Stimulated activated effector memory CD8-positive, alpha-beta T cell treated with anti-CD3 and anti-CD28 coated beads, Interleukin-12 subunit alpha, Interleukin-12 subunit beta, amount 100 ng/mL, for 72 hours (primary cell): ENCODE measurements around the gene BDH1.
A peak's percentile ranks its signal among the peaks of the same experiment; 100 is the strongest.

Source experiments
- ATAC-seq: fragments of 150-1000 bp; cut with Tn5 transposase; 2 replicates; pipeline ENCODE4 v1.10.0; 2021
- DNase-seq, 2 donors: peaks; one replicate each; pipeline ENCODE4 v3.0.0; 2021 to 2022; ENCODE audit warnings: low spot score in 2 of 2
- H3K27ac Mint-ChIP-seq: one replicate; pipeline ENCODE4 v1.8.0; 2022; ENCODE audit warnings: mild to moderate bottlenecking, mixed read lengths
- H3K36me3 Mint-ChIP-seq: one replicate; pipeline ENCODE4 v1.8.0; 2022; ENCODE audit warnings: mild to moderate bottlenecking, mixed read lengths
- H3K4me1 Mint-ChIP-seq: one replicate; pipeline ENCODE4 v1.8.0; 2022; ENCODE audit warnings: mixed read lengths
- H3K4me3 Mint-ChIP-seq: one replicate; pipeline ENCODE4 v1.8.0; 2022; ENCODE audit warnings: mild to moderate bottlenecking, mixed read lengths
- H3K9me3 Mint-ChIP-seq: one replicate; pipeline ENCODE4 v1.8.0; 2022; ENCODE audit warnings: mixed read lengths

The BDH1 gene

GRCh38 chr3:197545571-197545970, 10.2 kb downstream of the BDH1 start:
- ATAC-seq (no peak), DNase-seq (no peak)
- H3K4me1 Mint-ChIP-seq = peaks cover 15% of the 10 kb centered on the region
- no peaks in the 10 kb centered on the region for H3K9me3 Mint-ChIP-seq
- H3K27ac Mint-ChIP-seq = no peak overlapping the region
- no peak overlapping the region for H3K4me3 Mint-ChIP-seq
- H3K36me3 Mint-ChIP-seq = peaks cover 57% of the 10 kb centered on the region

GRCh38 chr3:197545101-197545500, 10.7 kb downstream of the BDH1 start:
- Mint-ChIP-seq H3K27ac (no peak overlapping the region), H3K36me3 (peaks cover 58% of the 10 kb centered on the region), H3K4me1 (peaks cover 15% of the 10 kb centered on the region), H3K4me3 (no peak overlapping the region), H3K9me3 (no peaks in the 10 kb centered on the region)
- ATAC-seq (no peak), DNase-seq (no peak)

- no peak overlapping the region for H3K4me3 Mint-ChIP-seq
- DNase-seq (no peak), ATAC-seq (no peak)
- peaks cover 65% of the 10 kb centered on the region for H3K36me3 Mint-ChIP-seq
- peaks cover 15% of the 10 kb centered on the region for H3K4me1 Mint-ChIP-seq
- H3K27ac Mint-ChIP-seq = peak overlapping the region; percentile 75
- no peaks in the 10 kb centered on the region for H3K9me3 Mint-ChIP-seq
Measured at GRCh38 chr3:197542741-197543454, 12.9 kb downstream of the BDH1 start.

- Mint-ChIP-seq H3K4me1 (peaks cover 5% of the 10 kb centered on the region), H3K4me3 (no peak overlapping the region), H3K9me3 (no peaks in the 10 kb centered on the region), H3K36me3 (peaks cover 70% of the 10 kb centered on the region), H3K27ac (no peak overlapping the region)
- no peak for DNase-seq
- no peak for ATAC-seq
Measured at GRCh38 chr3:197541756-197542539, 13.8 kb downstream of the BDH1 start.

GRCh38 chr3:197540961-197541377, 14.8 kb downstream of the BDH1 start:
- H3K36me3 Mint-ChIP-seq = peaks cover 68% of the 10 kb centered on the region
- no peak overlapping the region for H3K27ac Mint-ChIP-seq
- H3K4me1 Mint-ChIP-seq = no peaks in the 10 kb centered on the region
- no peak for ATAC-seq
- DNase-seq = no peak
- no peak overlapping the region for H3K4me3 Mint-ChIP-seq
- no peaks in the 10 kb centered on the region for H3K9me3 Mint-ChIP-seq

GRCh38 chr3:197539651-197540051, 16.1 kb downstream of the BDH1 start:
- no peak for ATAC-seq
- peak overlapping the region; percentile 26 for H3K27ac Mint-ChIP-seq
- H3K4me1 Mint-ChIP-seq = no peaks in the 10 kb centered on the region
- H3K4me3 Mint-ChIP-seq = no peak overlapping the region
- no peak for DNase-seq
- H3K9me3 Mint-ChIP-seq = no peaks in the 10 kb centered on the region
- peaks cover 60% of the 10 kb centered on the region for H3K36me3 Mint-ChIP-seq

- H3K4me1 Mint-ChIP-seq = no peaks in the 10 kb centered on the region
- H3K9me3 Mint-ChIP-seq = no peaks in the 10 kb centered on the region
- no peak overlapping the region for H3K27ac Mint-ChIP-seq
- H3K4me3 Mint-ChIP-seq = no peak overlapping the region
- DNase-seq (no peak), ATAC-seq (no peak)
- H3K36me3 Mint-ChIP-seq = peaks cover 50% of the 10 kb centered on the region
Measured at GRCh38 chr3:197533927-197534725, 21.6 kb downstream of the BDH1 start.

GRCh38 chr3:197533396-197533795, 22.4 kb downstream of the BDH1 start:
- no peak for DNase-seq
- H3K4me3 Mint-ChIP-seq = no peak overlapping the region
- peaks cover 54% of the 10 kb centered on the region for H3K36me3 Mint-ChIP-seq
- no peaks in the 10 kb centered on the region for H3K4me1 Mint-ChIP-seq
- no peak for ATAC-seq
- no peak overlapping the region for H3K27ac Mint-ChIP-seq
- no peaks in the 10 kb centered on the region for H3K9me3 Mint-ChIP-seq

GRCh38 chr3:197532388-197532787, 23.4 kb downstream of the BDH1 start:
- no peak overlapping the region for H3K27ac Mint-ChIP-seq

GRCh38 chr3:197528190-197528589, 27.6 kb downstream of the BDH1 start:
- Mint-ChIP-seq H3K4me1 (no peaks in the 10 kb centered on the region), H3K4me3 (no peak overlapping the region), H3K9me3 (no peaks in the 10 kb centered on the region), H3K27ac (no peak overlapping the region), H3K36me3 (peaks cover 68% of the 10 kb centered on the region)
- DNase-seq = no peak
- ATAC-seq = no peak

More at GRCh38 chr3:197532388-197532787, 23.4 kb downstream of the BDH1 start:
- Mint-ChIP-seq H3K4me1 (no peaks in the 10 kb centered on the region), H3K9me3 (no peaks in the 10 kb centered on the region), H3K4me3 (no peak overlapping the region), H3K36me3 (peaks cover 60% of the 10 kb centered on the region)
- ATAC-seq = no peak
- no peak for DNase-seq

GRCh38 chr3:197527569-197527968, 28.2 kb downstream of the BDH1 start:
- Mint-ChIP-seq H3K36me3 (peaks cover 74% of the 10 kb centered on the region), H3K4me1 (no peaks in the 10 kb centered on the region), H3K4me3 (no peak overlapping the region), H3K9me3 (no peaks in the 10 kb centered on the region), H3K27ac (no peak overlapping the region)
- DNase-seq (no peak), ATAC-seq (no peak)

GRCh38 chr3:197525706-197526105, 30.1 kb downstream of the BDH1 start:
- no peaks in the 10 kb centered on the region for H3K9me3 Mint-ChIP-seq
- no peak overlapping the region for H3K4me3 Mint-ChIP-seq
- H3K27ac Mint-ChIP-seq = no peak overlapping the region
- H3K4me1 Mint-ChIP-seq = peaks cover 10% of the 10 kb centered on the region
- DNase-seq (no peak), ATAC-seq (no peak)
- peaks cover 74% of the 10 kb centered on the region for H3K36me3 Mint-ChIP-seq

- no peak for DNase-seq
- H3K36me3 Mint-ChIP-seq = peaks cover 66% of the 10 kb centered on the region
- no peak for ATAC-seq
- peaks cover 12% of the 10 kb centered on the region for H3K4me1 Mint-ChIP-seq
- H3K27ac Mint-ChIP-seq = no peak overlapping the region
- no peak overlapping the region for H3K4me3 Mint-ChIP-seq
- H3K9me3 Mint-ChIP-seq = no peaks in the 10 kb centered on the region
Measured at GRCh38 chr3:197524128-197524527, 31.6 kb downstream of the BDH1 start.

GRCh38 chr3:197523526-197523925, 32.2 kb downstream of the BDH1 start:
- H3K4me3 Mint-ChIP-seq = no peak overlapping the region
- DNase-seq (no peak), ATAC-seq (no peak)
- peak overlapping the region; percentile 15 for H3K27ac Mint-ChIP-seq
- no peaks in the 10 kb centered on the region for H3K9me3 Mint-ChIP-seq
- H3K36me3 Mint-ChIP-seq = peaks cover 68% of the 10 kb centered on the region
- peaks cover 17% of the 10 kb centered on the region for H3K4me1 Mint-ChIP-seq

- DNase-seq = no peak
- Mint-ChIP-seq H3K9me3 (no peaks in the 10 kb centered on the region), H3K27ac (peak overlapping the region; percentile 15), H3K4me1 (peaks cover 17% of the 10 kb centered on the region), H3K4me3 (no peak overlapping the region), H3K36me3 (peaks cover 62% of the 10 kb centered on the region)
- ATAC-seq = no peak
Measured at GRCh38 chr3:197522881-197523441, 32.8 kb downstream of the BDH1 start.
